ENCODE results near the gene PLAGL2. TPM values are rescaled to one million over a fixed set of nuclear protein-coding genes. Genes with fewer than 3 reads are reported as not detected.
A peak's percentile ranks its signal among the peaks of the same experiment; 100 is the strongest.

Gene PLAGL2
- total and polyA plus RNA-seq, 3 donors from 2014 or later: 30.5 to 36.8 (median 33.5) TPM

DNA sequence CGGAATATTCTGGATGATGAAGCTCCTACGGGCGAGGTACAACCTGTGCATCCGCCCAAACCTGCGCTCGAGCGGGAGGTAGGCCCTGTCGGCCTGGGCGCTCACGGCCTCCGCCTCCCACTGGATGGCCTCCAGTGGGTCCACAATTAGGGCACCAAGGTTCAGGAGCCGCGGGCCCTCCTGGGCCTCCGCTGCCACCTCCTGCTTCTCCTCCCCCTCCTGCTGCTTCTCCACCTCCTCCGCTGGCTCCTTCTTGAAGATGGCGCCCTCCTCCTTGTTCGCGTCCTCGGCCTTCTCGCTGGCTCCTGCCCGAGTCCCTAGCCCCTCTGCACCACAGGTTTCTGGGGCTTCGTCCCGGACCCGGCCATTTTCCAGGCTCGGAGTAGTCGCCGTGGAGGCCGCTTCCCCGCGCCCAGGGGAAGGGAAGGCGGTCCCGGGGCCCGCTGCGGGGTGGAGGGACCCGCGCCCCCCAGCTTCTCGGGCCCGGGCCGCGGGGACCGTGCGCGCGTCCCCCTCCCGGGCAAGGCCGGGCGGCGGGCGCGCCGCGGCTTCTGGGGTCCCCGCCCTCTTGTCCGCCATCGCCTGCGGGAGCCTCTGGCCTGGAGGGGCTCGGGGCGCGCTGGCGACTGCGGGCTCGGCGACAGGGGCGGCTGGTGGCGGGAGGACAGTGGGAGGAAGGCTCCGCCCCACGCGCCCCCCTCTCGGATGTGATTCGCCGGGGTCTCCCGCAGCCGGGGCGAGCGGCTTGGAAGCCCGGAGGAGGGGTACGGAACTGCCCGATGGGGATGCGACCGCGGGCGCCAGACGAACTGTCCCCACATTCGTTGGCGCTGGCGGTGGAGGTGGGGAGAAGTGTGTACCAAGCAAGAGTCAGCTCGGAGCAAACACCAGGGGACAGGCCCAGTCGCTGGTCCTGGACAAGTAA, 17.6 kb downstream of the PLAGL2 start:
- H3K9me3 ChIP-seq: no peaks in the 10 kb centered on the region
- intact Hi-C loops (cut with DNase I; ENCODE audit: low total_unique reads): no loop called here

DNA sequence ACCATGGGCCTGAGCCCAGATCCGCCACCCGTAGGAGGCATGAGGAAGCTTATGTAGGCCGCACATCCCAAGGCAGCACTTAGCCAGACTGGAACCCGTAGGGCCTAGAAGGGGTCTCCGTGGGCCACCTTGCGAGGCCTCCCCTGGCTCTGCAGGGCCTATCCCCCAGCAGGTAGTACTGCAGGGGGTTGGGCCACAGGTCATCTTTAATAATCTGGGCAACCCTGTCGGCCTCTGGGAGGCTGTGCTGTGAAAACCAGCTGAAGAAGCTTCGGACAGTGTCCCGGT, 18.5 kb downstream of the PLAGL2 start:
- H3K36me3 ChIP-seq (ENCODE audit: low read depth, missing control alignments): no peaks in the 10 kb centered on the region
- no peaks in the 10 kb centered on the region for H3K9me3 ChIP-seq
- DNase-seq: no peak
- H3K27me3 ChIP-seq: no peaks in the 10 kb centered on the region
- peaks cover 28% of the 10 kb centered on the region for H3K4me1 ChIP-seq
- WGBS, 2 donors: 60 to 83% methylated on average over 6 to 9 of the region's 9 CpGs
- peak overlapping the region in 1 of 2 donors; percentile 70 for H3K4me3 ChIP-seq
- H3K27ac ChIP-seq: no peak overlapping the region
- intact Hi-C loops (cut with DNase I; ENCODE audit: low total_unique reads): no loop called here
- TF ChIP-seq, protein P1, sequence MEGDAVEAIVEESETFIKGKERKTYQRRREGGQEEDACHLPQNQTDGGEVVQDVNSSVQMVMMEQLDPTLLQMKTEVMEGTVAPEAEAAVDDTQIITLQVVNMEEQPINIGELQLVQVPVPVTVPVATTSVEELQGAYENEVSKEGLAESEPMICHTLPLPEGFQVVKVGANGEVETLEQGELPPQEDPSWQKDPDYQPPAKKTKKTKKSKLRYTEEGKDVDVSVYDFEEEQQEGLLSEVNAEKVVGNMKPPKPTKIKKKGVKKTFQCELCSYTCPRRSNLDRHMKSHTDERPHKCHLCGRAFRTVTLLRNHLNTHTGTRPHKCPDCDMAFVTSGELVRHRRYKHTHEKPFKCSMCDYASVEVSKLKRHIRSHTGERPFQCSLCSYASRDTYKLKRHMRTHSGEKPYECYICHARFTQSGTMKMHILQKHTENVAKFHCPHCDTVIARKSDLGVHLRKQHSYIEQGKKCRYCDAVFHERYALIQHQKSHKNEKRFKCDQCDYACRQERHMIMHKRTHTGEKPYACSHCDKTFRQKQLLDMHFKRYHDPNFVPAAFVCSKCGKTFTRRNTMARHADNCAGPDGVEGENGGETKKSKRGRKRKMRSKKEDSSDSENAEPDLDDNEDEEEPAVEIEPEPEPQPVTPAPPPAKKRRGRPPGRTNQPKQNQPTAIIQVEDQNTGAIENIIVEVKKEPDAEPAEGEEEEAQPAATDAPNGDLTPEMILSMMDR (IDR thresholded peaks at IDR 0.05): no peak

More for the DNA sequence above, 17.6 kb downstream of the PLAGL2 start:
- peak overlapping the region; percentile 70 to 72 for H3K4me3 ChIP-seq
- 3 to 7% methylated on average over 13 to 81 of the region's 88 CpGs for WGBS, 2 donors
- H3K27ac ChIP-seq: peak overlapping the region; percentile 82 to 87
- no peak for TF ChIP-seq POLR2A (IDR thresholded peaks at IDR 0.05)
- TF ChIP-seq, protein P1 (IDR thresholded peaks at IDR 0.05): no peak
- H3K27me3 ChIP-seq: no peaks in the 10 kb centered on the region
- peak; percentile 64 for DNase-seq
- H3K36me3 ChIP-seq (ENCODE audit: low read depth, missing control alignments): no peaks in the 10 kb centered on the region
- H3K4me1 ChIP-seq: peaks cover 28% of the 10 kb centered on the region

DNA sequence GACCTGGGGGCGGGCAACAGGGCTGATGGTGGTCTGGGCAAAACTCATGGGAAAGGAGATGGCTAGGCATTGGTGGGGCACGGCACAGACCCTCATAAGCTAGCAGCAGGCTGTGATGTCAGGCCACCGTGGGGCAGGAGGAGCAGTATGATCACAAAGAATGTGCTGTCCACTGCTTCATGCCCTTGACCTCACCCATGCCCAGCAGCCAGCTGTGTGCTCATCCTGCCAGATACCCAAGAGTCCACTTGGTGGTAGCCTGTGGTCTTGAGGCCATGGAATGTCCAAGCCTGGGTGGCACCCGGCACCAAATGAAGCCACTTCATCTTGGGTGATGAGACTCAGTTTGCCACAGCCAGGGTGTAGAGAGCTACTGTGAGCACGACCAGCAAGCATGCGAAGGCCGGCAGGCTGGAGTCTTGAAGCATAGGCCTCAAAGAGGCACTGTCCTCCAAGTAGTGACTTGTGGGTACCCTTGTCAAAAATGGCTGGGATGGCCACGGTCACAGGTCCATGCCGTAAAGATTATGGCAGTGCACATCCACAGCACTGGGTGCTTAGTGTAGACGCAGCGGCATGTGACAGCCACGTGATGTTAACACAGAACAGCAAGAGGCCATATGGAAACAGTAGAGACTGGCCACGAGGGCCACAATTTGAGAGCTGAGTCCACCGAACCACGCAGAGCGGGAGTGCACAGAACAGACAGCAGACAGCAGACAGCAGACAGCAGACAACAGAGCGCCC, 19.0 kb downstream of the PLAGL2 start:
- Histone ChIP-seq H3K36me3 (ENCODE audit: low read depth, missing control alignments) (no peaks in the 10 kb centered on the region), H3K27me3 (no peaks in the 10 kb centered on the region), H3K27ac (no peak overlapping the region), H3K4me1 (peaks cover 28% of the 10 kb centered on the region), H3K9me3 (no peaks in the 10 kb centered on the region), H3K4me3 (peak overlapping the region in 1 of 2 donors; percentile 70)
- 84 to 85% methylated on average over 12 to 17 of the region's 17 CpGs for WGBS, 2 donors
- TF ChIP-seq, protein P1 (IDR thresholded peaks at IDR 0.05): no peak
- no peak for TF ChIP-seq POLR2A (IDR thresholded peaks at IDR 0.05)
- no peak for DNase-seq
- intact Hi-C loops (cut with DNase I; ENCODE audit: low total_unique reads): no loop called here

DNA sequence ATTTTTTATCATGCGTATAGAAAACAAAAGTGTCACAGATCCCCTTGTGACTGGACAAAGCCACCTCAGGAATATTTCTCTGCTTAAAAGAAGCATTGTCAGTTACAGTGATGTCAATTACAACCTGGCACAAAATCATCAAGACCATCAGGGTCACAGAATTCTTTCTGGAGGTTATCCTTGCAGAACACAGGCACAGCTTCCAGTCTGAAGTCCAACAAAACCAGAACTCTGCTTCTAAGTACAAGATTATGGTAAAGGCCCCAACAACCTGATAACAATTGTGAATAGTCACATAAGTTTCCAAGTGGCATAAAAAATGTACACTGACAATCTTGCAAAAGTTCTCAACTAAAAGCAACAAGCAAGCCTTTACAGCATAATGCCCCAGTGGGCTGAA, 21.0 kb downstream of the PLAGL2 start:
- H3K27me3 ChIP-seq: no peaks in the 10 kb centered on the region
- no peak overlapping the region for H3K4me3 ChIP-seq
- no peak overlapping the region for H3K27ac ChIP-seq
- WGBS, 2 donors: 76 to 79% methylated on average over 1 of the region's 1 CpG
- H3K36me3 ChIP-seq (ENCODE audit: low read depth, missing control alignments): no peaks in the 10 kb centered on the region
- intact Hi-C loops (cut with DNase I; ENCODE audit: low total_unique reads): no loop called here
- H3K9me3 ChIP-seq: no peaks in the 10 kb centered on the region
- no peak for DNase-seq
- TF ChIP-seq, protein P1 (IDR thresholded peaks at IDR 0.05): no peak
- TF ChIP-seq POLR2A (IDR thresholded peaks at IDR 0.05): no peak
- peaks cover 14% of the 10 kb centered on the region for H3K4me1 ChIP-seq
